ENCODE results near the gene ARL2BP. TPM values are rescaled to one million over a fixed set of nuclear protein-coding genes. Genes with fewer than 3 reads are reported as not detected.

Gene ARL2BP
- total RNA-seq, 1 donor from 2014 or later = 43.3 TPM

DNA sequence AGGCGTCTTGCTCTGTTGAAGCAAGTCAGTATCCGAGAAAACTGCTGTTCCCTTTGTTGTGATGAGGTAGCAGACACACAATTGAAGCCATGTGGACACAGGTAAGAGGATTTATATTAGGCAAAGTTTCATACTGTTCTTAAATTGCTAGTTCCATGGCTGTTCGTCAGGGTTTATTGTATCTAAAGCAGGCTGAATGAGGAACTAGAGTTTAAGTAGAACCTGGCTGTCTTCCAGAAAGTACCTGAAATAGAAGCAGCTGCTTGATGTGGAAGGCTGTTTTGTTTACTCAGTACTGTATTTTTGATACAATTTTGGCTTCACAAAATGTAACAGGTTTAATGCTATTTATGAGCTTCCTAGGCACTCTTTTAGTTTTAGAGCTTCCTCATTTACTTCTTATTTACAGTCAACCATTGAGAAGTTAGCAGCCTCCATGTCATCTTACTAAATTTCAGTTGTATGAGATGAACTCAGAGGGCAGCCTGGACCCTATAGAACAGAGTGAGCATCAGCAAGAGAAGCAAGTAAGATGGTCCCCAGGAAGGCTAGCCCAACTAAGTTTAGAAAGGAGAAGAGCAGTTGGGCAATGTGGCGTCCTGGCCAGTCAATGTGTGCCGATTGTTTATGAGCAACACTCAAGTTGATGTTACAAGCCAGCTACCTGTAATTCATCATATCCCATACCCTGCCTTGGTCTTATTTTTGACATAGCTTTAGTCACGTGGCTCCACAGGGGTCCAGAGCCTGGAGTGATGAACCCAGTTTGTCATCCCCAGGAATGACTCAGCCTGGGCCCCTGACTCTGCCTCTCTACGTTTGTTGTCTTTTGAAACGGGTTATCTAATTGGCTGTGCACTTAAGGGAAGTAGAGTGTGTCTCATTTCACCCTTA is 9.7 kb upstream of the ARL2BP start:
- no peak for DNase-seq (ENCODE audit: low spot score)

DNA sequence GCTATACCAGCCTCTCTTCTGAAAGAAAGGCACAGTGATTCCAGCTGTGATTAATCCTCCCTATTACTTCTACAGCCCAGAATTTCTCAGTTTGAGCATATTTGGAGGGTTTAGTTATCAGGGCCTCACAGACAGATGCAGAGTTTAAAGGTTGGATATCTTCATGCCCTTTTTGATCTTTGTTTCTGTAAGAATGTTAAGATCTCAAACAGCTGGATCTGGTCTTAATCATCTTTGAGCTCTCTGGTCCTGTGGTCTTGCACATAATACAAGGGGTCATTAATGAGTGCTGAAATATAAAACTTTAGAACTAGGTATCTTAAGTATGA is 9.1 kb upstream of the ARL2BP start:
- DNase-seq (ENCODE audit: low spot score) = no peak

DNA sequence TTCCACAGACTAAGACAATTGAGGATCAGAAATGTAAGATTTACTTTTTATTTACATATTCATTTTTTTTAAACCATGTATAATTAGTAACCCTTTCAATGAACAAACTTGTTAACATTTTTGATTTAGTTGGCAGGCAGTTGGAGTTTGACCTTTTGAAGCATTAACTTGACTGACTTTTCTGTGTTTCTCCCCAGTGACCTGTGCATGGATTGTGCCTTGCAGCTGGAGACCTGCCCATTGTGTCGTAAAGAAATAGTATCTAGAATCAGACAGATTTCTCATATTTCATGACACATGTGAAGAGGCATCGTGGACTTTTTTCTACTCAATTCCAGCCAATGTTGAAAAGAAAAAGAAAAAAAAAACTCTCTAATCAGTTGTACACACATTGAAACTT is 6.4 kb upstream of the ARL2BP start:
- no peak for DNase-seq (ENCODE audit: low spot score)

DNA sequence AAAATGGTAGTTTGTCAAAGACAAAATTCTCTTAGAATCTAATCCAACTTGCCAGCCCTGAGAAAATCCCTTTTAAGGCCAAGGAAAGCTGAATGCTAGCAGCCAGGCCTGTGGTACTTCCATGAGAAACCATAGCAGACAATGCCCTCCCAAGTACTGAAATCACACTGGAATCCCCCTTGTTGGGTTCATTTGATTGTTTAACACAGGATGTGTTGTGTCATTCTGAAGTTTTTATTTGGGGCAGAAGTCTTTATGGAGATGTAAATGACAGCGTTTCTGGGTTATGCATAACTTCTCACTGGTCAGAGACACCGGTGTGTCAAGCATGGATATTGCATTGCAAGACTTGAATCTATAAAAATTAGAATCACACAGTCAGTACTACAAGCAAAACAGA is 6.0 kb upstream of the ARL2BP start:
- no peak for DNase-seq (ENCODE audit: low spot score)

GRCh38 chr16:57240851-57241250 is 4.2 kb upstream of the ARL2BP start:
- no peak for DNase-seq (ENCODE audit: low spot score)

DNA sequence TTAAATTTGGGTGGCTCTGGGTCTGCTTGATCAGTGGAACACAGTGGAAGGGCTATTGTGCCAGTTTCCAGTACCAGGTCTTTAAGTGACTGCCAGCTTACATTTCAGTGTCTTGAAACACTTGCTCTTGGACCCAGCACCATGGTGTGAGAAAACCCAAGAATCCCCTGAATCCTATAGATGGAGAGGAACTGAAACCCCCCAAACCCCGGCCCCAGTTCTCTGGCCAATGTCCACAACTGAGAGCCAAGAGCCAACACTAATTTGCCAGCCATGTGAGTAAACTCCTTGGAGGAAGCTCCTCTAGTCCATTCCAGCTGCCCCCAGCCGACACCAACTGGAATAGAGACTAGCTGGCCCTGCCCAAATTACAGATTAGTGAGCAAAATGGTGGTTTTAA is 2.4 kb upstream of the ARL2BP start:
- no peak for DNase-seq (ENCODE audit: low spot score)

GRCh38 chr16:57244463-57244766 is 644 bp upstream of the ARL2BP start:
- no peak for DNase-seq (ENCODE audit: low spot score)

GRCh38 chr16:57245472-57246113 is 534 bp downstream of the ARL2BP start:
- DNase-seq (ENCODE audit: low spot score) = no peak

DNA sequence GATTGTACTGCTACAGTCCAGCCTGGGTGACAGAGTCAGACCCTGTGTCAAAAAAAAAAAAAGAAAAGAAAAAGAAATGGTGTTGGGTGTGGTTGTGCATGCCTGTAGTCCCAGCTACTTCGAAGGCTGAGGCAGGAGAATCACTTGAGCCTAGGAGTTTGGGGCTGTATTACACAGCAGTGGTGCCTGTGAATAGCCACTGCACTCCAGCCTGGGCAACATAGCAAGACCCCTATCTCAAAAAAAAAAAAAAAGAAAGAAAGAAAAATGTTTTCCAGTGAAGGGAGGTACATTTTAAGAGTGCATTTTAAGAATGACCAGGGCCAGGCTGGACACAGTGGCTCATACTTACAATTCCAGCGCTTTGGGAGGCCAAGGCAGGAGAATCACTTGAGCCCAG is 6.3 kb downstream of the ARL2BP start:
- DNase-seq (ENCODE audit: low spot score) = no peak

- no peak for DNase-seq (ENCODE audit: low spot score)
These were observed 7.2 kb downstream of the ARL2BP start for GRCh38 chr16:57252148-57252721.

- no peak for DNase-seq (ENCODE audit: low spot score)
These were observed 8.4 kb downstream of the ARL2BP start for GRCh38 chr16:57253466-57253865.

GRCh38 chr16:57255686-57256415 is 10.8 kb downstream of the ARL2BP start:
- DNase-seq (ENCODE audit: low spot score) = no peak

DNA sequence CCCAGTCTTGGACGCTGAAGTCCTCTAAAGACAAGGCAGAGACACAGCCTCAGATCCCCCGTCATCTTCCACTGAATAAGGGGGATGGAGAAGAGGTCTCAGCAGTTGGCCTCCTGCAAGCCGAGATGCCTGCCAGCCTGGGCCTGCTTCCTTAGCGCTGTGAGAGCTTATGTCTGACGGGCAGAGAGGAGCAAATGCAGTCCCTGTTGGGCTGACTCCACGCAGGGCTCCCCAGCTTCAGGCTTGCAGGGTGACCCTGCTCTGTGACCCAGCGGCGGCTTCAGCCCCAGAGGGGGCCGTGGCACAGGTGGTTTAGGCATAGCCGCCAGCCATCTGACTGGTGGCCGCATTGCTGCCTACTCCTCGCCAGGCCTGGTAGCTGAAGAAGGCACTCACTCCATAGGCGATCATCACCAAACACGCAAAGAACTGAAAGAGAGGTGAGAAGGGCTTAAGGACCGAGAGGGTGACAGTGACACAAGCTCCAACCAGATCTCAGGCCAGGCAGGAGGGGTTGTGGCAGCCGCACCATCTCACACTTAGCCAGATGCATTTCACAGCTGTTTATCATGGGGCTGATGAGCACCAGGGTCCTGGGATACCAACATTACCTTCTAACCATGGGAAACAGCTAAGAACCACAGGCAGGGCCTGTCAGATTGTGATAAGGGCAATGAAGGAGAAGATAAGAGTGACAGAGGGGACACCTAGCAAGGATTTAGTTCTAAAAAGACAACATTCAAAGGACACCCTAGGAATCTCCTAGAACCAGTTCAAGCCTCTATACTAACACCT is 11.7 kb downstream of the ARL2BP start:
- DNase-seq (ENCODE audit: low spot score) = no peak

DNA sequence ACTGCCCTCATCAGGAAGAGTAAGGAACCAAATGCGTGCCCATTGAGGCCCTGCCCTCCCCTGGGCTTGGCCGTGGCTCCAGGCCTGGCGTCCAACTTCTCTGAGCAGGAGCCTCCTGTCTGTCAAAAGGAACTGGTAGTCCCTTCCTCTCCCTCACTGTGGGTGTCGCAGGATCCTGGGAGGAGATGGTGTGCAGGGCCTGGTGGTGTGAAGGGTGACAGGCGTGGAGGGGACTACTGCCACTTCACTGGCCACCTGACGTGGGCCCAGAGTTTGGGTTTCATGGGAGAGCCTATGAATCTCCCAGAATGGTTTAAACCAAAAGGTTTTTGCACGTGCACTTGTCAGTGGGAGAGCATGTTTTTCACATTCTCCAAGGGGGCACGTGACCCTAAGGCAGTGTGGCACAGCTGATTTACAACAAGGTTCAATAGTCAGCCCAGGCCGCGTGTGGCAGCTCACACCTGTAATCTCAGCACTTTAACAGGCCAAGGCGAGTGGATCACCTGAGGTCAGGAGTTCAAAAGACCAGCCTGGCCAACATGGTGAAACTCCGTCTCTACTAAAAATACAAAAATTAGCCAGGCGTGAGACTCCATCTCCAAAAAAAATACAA is 12.5 kb downstream of the ARL2BP start:
- DNase-seq (ENCODE audit: low spot score) = no peak

DNA sequence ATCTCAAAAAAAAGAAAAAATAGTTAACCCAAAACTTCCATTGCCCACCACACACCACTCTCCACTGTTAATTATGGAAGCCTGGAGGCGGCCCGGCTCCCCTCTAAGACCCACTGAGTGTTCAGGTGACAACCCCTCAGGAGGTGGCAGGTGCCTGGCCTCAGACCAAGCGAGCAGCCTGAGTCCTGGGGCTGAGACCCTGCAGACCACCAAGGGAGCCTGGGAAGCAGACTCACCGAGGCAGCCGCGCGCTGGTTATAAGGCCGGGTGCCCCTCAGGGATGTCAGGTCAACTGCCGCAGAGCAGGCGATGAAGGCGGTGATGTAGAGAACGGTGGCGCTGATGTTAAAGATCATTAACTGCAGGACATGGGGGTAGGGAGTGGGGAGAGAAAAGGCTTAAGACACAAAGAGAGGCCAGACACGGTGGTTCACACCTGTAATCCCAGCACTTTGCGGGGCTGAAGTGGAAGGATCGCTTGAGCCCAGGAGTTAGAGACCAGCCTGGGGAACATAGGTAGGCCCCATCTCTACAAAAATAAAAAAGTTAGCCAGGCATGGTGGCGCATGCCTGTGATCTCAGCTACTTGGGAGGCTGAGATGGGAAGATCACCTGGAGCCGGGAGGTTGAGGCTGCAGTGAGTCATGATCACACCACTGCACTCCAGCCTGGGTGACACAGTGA is 13.3 kb downstream of the ARL2BP start:
- DNase-seq (ENCODE audit: low spot score) = no peak

DNA sequence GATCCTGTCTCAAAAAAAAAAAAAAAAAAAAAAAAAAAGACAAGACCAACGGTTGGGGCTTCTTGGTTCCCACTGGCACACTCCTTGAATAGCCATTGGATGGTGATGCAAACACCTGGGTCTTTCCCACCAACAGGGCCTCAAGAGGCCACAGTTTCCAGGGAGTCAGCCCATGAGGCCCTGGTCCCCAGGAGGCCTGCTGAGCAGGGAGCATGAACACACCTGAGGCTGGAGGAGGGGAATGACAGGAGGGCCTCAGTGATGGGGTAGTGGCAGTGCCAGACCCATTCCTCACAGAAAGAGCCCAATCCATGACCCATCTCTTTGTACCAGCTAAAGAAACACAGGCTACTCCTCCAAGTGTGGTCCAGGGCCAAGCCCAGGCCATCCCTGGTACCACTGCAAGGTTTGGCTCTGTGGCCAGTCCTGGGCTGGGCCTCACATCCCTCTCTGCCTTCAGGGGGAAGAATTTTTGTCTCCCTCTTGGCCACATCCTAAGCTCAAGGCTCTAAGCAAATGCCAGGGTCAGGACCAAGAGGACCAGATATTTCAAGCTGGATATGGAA is 13.9 kb downstream of the ARL2BP start:
- DNase-seq (ENCODE audit: low spot score) = no peak

DNA sequence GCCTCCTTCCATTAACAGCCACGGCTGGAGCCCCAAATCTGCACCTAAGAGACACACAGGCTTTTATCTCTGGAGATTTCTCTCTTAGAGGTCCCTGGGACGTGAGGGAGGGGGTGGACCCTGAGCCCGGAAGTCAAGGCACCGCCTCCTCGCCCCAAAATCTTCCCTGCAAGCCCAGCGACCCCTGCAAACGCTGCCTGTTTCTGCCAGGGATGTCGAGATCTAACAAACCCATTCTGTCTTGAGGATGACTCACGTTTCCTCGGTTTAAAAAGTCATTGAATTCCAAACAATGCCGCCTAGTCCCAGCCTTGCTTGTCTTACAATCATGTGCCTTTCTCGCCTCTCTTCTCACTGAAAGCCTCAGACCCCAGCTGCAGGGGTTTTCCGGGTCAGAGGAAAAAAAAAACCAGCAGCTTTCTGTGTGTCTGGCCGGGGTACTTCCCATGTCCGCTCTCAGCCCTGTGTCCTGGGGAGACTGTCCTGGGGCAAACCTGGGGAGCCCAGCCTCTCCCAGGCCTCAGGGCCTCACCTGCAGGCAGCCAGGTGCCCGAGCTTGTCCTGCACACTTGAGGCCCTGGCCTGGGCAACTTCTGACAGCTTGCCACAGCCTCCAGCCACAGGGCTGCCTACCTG is 15.4 kb downstream of the ARL2BP start:
- no peak for DNase-seq (ENCODE audit: low spot score)

DNA sequence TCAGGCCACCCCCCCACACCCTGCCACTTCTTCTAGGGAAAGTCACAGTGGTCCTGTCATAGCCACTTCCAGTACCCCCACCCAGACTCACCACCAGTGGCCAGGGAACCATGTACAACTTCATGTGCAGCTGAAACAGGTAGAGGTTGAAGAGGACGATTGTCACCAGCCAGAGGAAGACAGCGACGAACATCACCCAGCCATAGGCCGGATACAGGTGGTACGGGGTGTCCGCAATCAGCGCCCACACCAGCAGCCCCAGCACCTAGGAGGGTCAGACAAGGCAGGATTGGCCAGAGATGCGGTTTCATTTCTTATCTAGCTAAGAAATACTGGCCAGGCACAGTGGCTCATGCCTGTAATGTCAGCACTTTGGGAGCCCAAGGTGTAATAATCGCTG is 16.7 kb downstream of the ARL2BP start:
- no peak for DNase-seq (ENCODE audit: low spot score)

GRCh38 chr16:57262841-57263540 is 17.9 kb downstream of the ARL2BP start:
- no peak for DNase-seq (ENCODE audit: low spot score)
